Erythroblast (primary cell): ENCODE measurements around the gene KLHL7.

ENCODE experiments used
- GATA1 ChIP-seq: IDR thresholded peaks from 2 replicates; pipeline ENCODE4 v1.6.1; 2011; ENCODE audit warnings: low read depth, mild to moderate bottlenecking, control low read depth, low read length, moderate library complexity
- POLR2A ChIP-seq: IDR thresholded peaks from 2 replicates; pipeline ENCODE4 v1.6.1; 2011; ENCODE audit warnings: mild to moderate bottlenecking, low read length

DNA sequence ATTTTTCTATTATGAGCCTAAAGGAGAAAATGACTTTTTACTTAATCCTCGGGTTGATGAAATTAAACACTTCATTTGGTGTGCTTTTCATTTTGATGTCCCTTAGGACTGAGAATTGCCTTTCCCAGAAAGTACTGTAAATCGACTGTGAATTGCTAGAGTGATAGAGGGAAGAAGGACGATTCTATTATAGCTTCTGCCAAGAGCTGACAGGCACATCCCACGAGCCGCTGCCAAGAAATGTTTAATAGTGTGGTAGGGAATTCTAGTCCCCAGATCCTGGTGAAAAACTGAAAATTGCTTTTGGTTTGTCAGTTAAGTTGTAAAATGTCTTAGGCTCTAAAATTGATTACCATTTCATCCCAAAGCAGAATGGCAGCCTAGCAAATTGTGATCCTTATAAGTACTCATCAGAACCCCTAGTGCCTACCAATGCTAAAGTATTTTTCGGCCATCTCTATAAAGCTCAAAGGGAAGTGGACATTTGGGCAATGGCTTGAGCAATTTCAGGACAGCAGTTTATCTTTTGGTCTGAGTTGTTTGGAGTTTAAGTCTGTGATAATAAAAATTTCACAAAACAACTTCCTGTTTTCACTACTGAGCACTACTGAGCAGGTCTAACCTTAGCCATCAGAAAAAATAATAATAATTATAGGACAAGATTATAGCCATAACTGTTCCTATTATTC, 47.0 kb upstream of the KLHL7 start:
- TF ChIP-seq GATA1 (no peak), POLR2A (no peak)
